CD1c-positive myeloid dendritic cell (primary cell): Measurements from ENCODE around the gene MPG.

Experiments used
- DNase-seq: peaks from one replicate; pipeline ENCODE4 v3.0.0-alpha.2; 2016; ENCODE audit errors: extremely low spot score

Gene MPG

GRCh38 chr16:66309-67182, 11.5 kb upstream of the MPG start:
- no peak for DNase-seq

- no peak for DNase-seq
These were observed 10.7 kb upstream of the MPG start for GRCh38 chr16:67183-67791.

GRCh38 chr16:67884-68789, 9.9 kb upstream of the MPG start:
- no peak for DNase-seq

GRCh38 chr16:69181-69580, 8.8 kb upstream of the MPG start:
- DNase-seq, result no peak

- no peak for DNase-seq
These were observed 6.8 kb upstream of the MPG start for GRCh38 chr16:71210-71539.

- DNase-seq, result no peak
These were observed 6.3 kb upstream of the MPG start for GRCh38 chr16:71540-72401.

- peak; percentile 66 for DNase-seq
These were observed 5.2 kb upstream of the MPG start, which contains the start of gene RHBDF1 for GRCh38 chr16:72561-73548. Gene RHBDF1, minus strand, starts transcription at chr16:72631. Its CDS starts 7,616 bp downstream, at chr16:65015.

- no peak for DNase-seq
These were observed 3.8 kb upstream of the MPG start for GRCh38 chr16:74051-74746.

- DNase-seq, result no peak
These were observed 3.2 kb upstream of the MPG start for GRCh38 chr16:74747-75334.

- DNase-seq, result peak; percentile 76
These were observed 2.2 kb upstream of the MPG start for GRCh38 chr16:75580-76501.

- DNase-seq, result no peak
These were observed 1.3 kb upstream of the MPG start for GRCh38 chr16:76535-77272.

- peak; percentile 51 for DNase-seq
These were observed 685 bp upstream of the MPG start for GRCh38 chr16:77273-77806.

GRCh38 chr16:78444-79150, 572 bp downstream of the MPG start:
- DNase-seq, result no peak

GRCh38 chr16:79151-80054, 1.4 kb downstream of the MPG start:
- no peak for DNase-seq

GRCh38 chr16:83060-83603, 5.1 kb downstream of the MPG start:
- DNase-seq, result no peak
